ENCODE results near the gene SCYGR4.
"Not testable (repeated sequence)": the region's sequence is repeated elsewhere in the genome, so short reads cannot be mapped to it uniquely, and the experiment has no call there.

The SCYGR4 gene

DNA sequence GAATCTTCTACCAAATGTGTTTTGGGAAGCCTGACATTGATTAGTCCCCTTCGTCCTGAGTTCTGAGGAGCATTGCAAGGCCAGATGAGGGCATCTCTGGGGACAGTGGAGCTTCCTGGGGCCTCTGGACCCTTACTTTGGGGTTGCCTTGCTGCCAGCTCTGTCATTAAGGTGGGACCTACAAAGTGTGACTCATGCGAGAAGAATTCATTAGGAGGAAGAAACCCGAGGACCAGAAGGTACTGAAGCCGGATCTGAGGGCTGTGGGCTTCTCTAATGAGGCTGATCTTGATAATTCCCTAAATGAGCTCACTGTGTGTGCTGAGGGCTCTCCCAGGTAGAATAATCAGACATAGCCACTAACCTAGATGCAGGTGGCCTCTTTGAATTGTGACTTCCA lies 19.3 kb upstream of the SCYGR4 start:
- TF ChIP-seq EZH2 (IDR thresholded peaks at IDR 0.05; ENCODE audit: borderline replicate concordance, low read length) = no peak
- TF ChIP-seq, protein P1, sequence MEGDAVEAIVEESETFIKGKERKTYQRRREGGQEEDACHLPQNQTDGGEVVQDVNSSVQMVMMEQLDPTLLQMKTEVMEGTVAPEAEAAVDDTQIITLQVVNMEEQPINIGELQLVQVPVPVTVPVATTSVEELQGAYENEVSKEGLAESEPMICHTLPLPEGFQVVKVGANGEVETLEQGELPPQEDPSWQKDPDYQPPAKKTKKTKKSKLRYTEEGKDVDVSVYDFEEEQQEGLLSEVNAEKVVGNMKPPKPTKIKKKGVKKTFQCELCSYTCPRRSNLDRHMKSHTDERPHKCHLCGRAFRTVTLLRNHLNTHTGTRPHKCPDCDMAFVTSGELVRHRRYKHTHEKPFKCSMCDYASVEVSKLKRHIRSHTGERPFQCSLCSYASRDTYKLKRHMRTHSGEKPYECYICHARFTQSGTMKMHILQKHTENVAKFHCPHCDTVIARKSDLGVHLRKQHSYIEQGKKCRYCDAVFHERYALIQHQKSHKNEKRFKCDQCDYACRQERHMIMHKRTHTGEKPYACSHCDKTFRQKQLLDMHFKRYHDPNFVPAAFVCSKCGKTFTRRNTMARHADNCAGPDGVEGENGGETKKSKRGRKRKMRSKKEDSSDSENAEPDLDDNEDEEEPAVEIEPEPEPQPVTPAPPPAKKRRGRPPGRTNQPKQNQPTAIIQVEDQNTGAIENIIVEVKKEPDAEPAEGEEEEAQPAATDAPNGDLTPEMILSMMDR (IDR thresholded peaks at IDR 0.05; ENCODE audit: low read length) = no peak
- no peaks in the 10 kb centered on the region for H3K9me3 ChIP-seq (ENCODE audit: low read length)
- no peaks in the 10 kb centered on the region for H4K20me1 ChIP-seq (ENCODE audit: insufficient read depth, low read length)
- H3K9ac ChIP-seq (ENCODE audit: low read length) = no peak overlapping the region
- no peaks in the 10 kb centered on the region for H3K4me1 ChIP-seq (ENCODE audit: insufficient read depth, low read length, severe bottlenecking)
- no peak overlapping the region for H2AFZ ChIP-seq (ENCODE audit: low read length)
- no peaks in the 10 kb centered on the region for H3K79me2 ChIP-seq (ENCODE audit: insufficient read depth, low read length)
- no peaks in the 10 kb centered on the region for H3K9me2 ChIP-seq (ENCODE audit: low read depth, low read length)
- no peaks in the 10 kb centered on the region for H3K27me3 ChIP-seq (ENCODE audit: insufficient read depth, low read length)
- no peak overlapping the region for H3K27ac ChIP-seq (ENCODE audit: low read depth, low read length, poor library complexity, severe bottlenecking)
- H3F3A ChIP-seq (ENCODE audit: insufficient read depth, low read length) = no peaks in the 10 kb centered on the region
- no peak overlapping the region for H3K4me3 ChIP-seq (ENCODE audit: low read depth, low read length, poor library complexity, severe bottlenecking)
- no peaks in the 10 kb centered on the region for H3K36me3 ChIP-seq (ENCODE audit: insufficient read depth, low read length)
- no peak overlapping the region for H3K4me2 ChIP-seq (ENCODE audit: low read length)

DNA sequence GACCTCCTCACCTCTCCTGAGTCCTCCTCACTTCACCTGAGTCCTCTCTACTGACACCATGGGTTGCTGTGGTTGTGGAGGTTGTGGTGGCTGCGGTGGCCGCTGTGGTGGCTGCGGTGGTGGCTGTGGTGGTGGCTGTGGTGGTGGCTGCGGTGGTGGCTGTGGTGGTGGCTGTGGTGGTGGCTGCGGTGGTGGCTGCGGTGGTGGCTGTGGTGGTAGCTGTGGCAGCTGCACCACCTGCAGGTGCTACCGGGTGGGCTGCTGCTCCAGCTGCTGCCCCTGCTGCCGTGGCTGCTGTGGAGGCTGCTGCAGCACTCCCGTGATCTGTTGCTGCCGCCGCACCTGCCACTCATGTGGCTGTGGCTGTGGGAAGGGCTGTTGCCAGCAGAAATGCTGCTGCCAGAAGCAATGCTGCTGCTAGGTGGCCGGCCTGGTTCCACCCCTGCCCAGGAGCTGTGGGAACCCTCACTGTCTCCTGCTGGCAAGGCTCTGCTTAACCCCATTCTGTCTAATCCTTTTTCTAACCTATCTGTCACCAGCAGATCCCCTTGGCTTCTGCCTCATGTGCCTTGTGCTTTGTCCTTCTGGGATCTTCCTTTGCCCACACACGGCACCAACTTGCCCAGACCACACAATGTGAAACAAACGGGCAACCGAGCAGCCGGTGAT lies 18.3 kb upstream of the SCYGR4 start, which contains the start of gene SCYGR2:
TSS of gene SCYGR2 (plus strand) at position 59 of the 669 bp plus-strand sequence. CDS start at position 59, 0 bp downstream.
- not testable (repeated sequence) for H4K20me1 ChIP-seq (ENCODE audit: insufficient read depth, low read length); H2AFZ ChIP-seq (ENCODE audit: low read length); H3K9me3 ChIP-seq (ENCODE audit: low read length); H3K27me3 ChIP-seq (ENCODE audit: insufficient read depth, low read length); H3F3A ChIP-seq (ENCODE audit: insufficient read depth, low read length); H3K4me3 ChIP-seq (ENCODE audit: low read depth, low read length, poor library complexity, severe bottlenecking); H3K27ac ChIP-seq (ENCODE audit: low read depth, low read length, poor library complexity, severe bottlenecking); H3K9ac ChIP-seq (ENCODE audit: low read length); H3K36me3 ChIP-seq (ENCODE audit: insufficient read depth, low read length); H3K79me2 ChIP-seq (ENCODE audit: insufficient read depth, low read length); H3K4me2 ChIP-seq (ENCODE audit: low read length); H3K9me2 ChIP-seq (ENCODE audit: low read depth, low read length); H3K4me1 ChIP-seq (ENCODE audit: insufficient read depth, low read length, severe bottlenecking)

DNA sequence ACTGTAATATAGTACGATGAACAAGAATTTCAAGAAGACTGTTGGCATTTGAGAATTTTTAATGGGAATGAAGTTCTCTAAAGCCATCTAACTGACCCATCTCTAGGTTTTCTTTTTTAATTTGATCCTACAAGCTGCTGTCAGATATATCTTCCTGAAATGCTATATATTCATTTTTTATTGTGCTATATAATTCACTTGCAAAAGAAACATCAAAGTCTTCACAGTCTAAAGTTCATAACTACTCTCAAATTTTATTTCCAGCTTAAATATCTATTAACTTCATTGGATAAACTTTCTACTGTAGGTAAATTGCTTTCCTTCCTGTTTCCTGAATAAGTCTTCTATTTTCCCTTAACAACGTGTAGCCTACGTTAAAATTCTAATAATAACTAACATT lies 14.9 kb upstream of the SCYGR4 start:
- Histone ChIP-seq H3K27me3 (ENCODE audit: insufficient read depth, low read length) (no peaks in the 10 kb centered on the region), H3K4me2 (ENCODE audit: low read length) (no peak overlapping the region), H3K27ac (ENCODE audit: low read depth, low read length, poor library complexity, severe bottlenecking) (no peak overlapping the region), H3F3A (ENCODE audit: insufficient read depth, low read length) (no peaks in the 10 kb centered on the region), H2AFZ (ENCODE audit: low read length) (no peak overlapping the region), H3K9me2 (ENCODE audit: low read depth, low read length) (no peaks in the 10 kb centered on the region), H3K4me1 (ENCODE audit: insufficient read depth, low read length, severe bottlenecking) (no peaks in the 10 kb centered on the region), H4K20me1 (ENCODE audit: insufficient read depth, low read length) (no peaks in the 10 kb centered on the region), H3K9ac (ENCODE audit: low read length) (no peak overlapping the region), H3K4me3 (ENCODE audit: low read depth, low read length, poor library complexity, severe bottlenecking) (no peak overlapping the region), H3K36me3 (ENCODE audit: insufficient read depth, low read length) (no peaks in the 10 kb centered on the region), H3K9me3 (ENCODE audit: low read length) (no peaks in the 10 kb centered on the region), H3K79me2 (ENCODE audit: insufficient read depth, low read length) (no peaks in the 10 kb centered on the region)
- no peak for TF ChIP-seq EZH2 (IDR thresholded peaks at IDR 0.05; ENCODE audit: borderline replicate concordance, low read length)
- TF ChIP-seq, protein P1 (IDR thresholded peaks at IDR 0.05; ENCODE audit: low read length) = no peak

DNA sequence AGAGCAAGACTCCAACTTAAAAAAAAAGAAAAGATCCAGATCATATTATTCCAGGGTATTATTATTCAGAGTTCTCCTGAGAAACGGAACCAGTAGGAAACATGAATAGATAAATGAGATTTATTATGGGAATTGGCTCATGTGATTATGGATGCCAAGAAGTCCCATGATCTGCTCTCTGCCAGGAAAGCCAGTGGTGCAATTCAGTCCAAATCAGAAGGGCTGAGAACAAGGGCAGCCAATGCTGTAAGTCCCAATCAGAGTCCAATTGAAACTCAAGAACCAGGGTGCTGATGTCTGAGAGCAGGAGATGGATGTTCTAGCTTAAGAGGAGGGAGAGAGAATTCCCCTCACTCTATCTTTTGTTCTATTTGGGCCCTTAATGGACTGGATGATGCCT lies 10.8 kb upstream of the SCYGR4 start:
- no peaks in the 10 kb centered on the region for H3K4me1 ChIP-seq (ENCODE audit: insufficient read depth, low read length, severe bottlenecking)
- no peaks in the 10 kb centered on the region for H3K36me3 ChIP-seq (ENCODE audit: insufficient read depth, low read length)
- no peaks in the 10 kb centered on the region for H3F3A ChIP-seq (ENCODE audit: insufficient read depth, low read length)
- H3K79me2 ChIP-seq (ENCODE audit: insufficient read depth, low read length) = no peaks in the 10 kb centered on the region
- no peak overlapping the region for H3K4me3 ChIP-seq (ENCODE audit: low read depth, low read length, poor library complexity, severe bottlenecking)
- no peak overlapping the region for H3K27ac ChIP-seq (ENCODE audit: low read depth, low read length, poor library complexity, severe bottlenecking)
- no peak overlapping the region for H3K9ac ChIP-seq (ENCODE audit: low read length)
- no peaks in the 10 kb centered on the region for H3K9me2 ChIP-seq (ENCODE audit: low read depth, low read length)
- H3K27me3 ChIP-seq (ENCODE audit: insufficient read depth, low read length) = no peaks in the 10 kb centered on the region
- TF ChIP-seq, protein P1 (IDR thresholded peaks at IDR 0.05; ENCODE audit: low read length) = no peak
- TF ChIP-seq EZH2 (IDR thresholded peaks at IDR 0.05; ENCODE audit: borderline replicate concordance, low read length) = no peak
- H3K9me3 ChIP-seq (ENCODE audit: low read length) = no peaks in the 10 kb centered on the region
- no peaks in the 10 kb centered on the region for H4K20me1 ChIP-seq (ENCODE audit: insufficient read depth, low read length)
- H3K4me2 ChIP-seq (ENCODE audit: low read length) = no peak overlapping the region
- H2AFZ ChIP-seq (ENCODE audit: low read length) = no peak overlapping the region
